Panc1 (cell line): Measurements from ENCODE around the gene CPM. TPM values are rescaled to one million over a fixed set of nuclear protein-coding genes. Genes with fewer than 3 reads are reported as not detected.

Experiments
- ATAC-seq: fragments of 200-7000 bp; cut with Tn5 transposase; 2 replicates; pipeline ENCODE4 v1.9.1; 2020; ENCODE audit warnings: mild to moderate bottlenecking, moderate library complexity
- BruUV-seq: library from RNA; stranded (reverse); fragments of 400-500 nt; replicated peaks from 2 replicates; lab custom pipeline; 2021; lab: Mats Ljungman, UMichigan
- CTCF ChIA-PET: fragments of 300-600 bp; sonication (Branson Sonifier 250); formaldehyde crosslinking; loops from one replicate; lab custom pipeline; 2022; ENCODE audit warnings: antibody characterized with exemption; lab: Charles Lee
- POLR2A ChIA-PET: fragments of 300-600 bp; sonication (Branson Sonifier 250); formaldehyde crosslinking; loops from one replicate; lab custom pipeline; 2022; ENCODE audit warnings: antibody characterized with exemption; lab: Charles Lee
- DNase-seq: peaks from one replicate; pipeline ENCODE4 v3.0.0-alpha.2; 2010; ENCODE audit warnings: low read depth, low spot score
- H3K27ac ChIP-seq: 2 replicates; pipeline ENCODE4 v1.5.1; 2011; ENCODE audit warnings: mild to moderate bottlenecking, low read length, inconsistent platforms
- H3K27me3 ChIP-seq: fragments of 200-500 bp; sonication (Bioruptor generic); 2 replicates; pipeline ENCODE4 v1.6.0; 2014; ENCODE audit warnings: low read length, inconsistent platforms; ENCODE audit not compliant: control insufficient read depth, insufficient read depth
- H3K36me3 ChIP-seq: fragments of 200-500 bp; sonication (Bioruptor generic); 2 replicates; pipeline ENCODE4 v1.5.1; 2014; ENCODE audit warnings: inconsistent platforms, mild to moderate bottlenecking, low read length, moderate library complexity; ENCODE audit not compliant: control insufficient read depth, insufficient read depth
- H3K4me1 ChIP-seq: 2 replicates; pipeline ENCODE4 v1.5.1; 2011; ENCODE audit warnings: inconsistent platforms, mild to moderate bottlenecking, low read length, moderate library complexity; ENCODE audit not compliant: control insufficient read depth, insufficient read depth
- H3K4me3 ChIP-seq, 2 experiments: 2 replicates each; pipeline ENCODE4 v1.5.1; 2011 to 2012; ENCODE audit warnings: low read depth in 2 of 2, low read length in 2 of 2, mild to moderate bottlenecking in 2 of 2, inconsistent platforms in 1 of 2, moderate library complexity in 1 of 2
- H3K9me3 ChIP-seq: fragments of 200-500 bp; sonication (Bioruptor generic); 2 replicates; pipeline ENCODE4 v1.5.1; 2014; ENCODE audit warnings: low read depth, mild to moderate bottlenecking, inconsistent platforms, low read length, moderate library complexity; ENCODE audit not compliant: control insufficient read depth, insufficient read depth
- POLR2AphosphoS5 ChIP-seq: IDR thresholded peaks from 2 replicates; pipeline ENCODE4 v1.6.1; 2012; ENCODE audit warnings: mild to moderate bottlenecking, low read depth, low read length, moderate library complexity
- SIN3A ChIP-seq: IDR thresholded peaks from 2 replicates; pipeline ENCODE4 v1.6.1; 2012; ENCODE audit warnings: low read depth, mild to moderate bottlenecking, low read length, moderate library complexity, borderline replicate concordance; ENCODE audit not compliant: insufficient read depth
- TCF7L2 ChIP-seq: IDR thresholded peaks from 2 replicates; pipeline ENCODE4 v1.6.1; 2011; ENCODE audit warnings: mild to moderate bottlenecking, low read depth, low read length, inconsistent platforms
- in situ Hi-C: cut with HindIII; loops from 2 replicates; pipeline ENCODE4 v1.10.0; 2016; ENCODE audit warnings: low sequenced_read_pairs, low pct_unique_long_range_greater_than_20kb
- intact Hi-C: fragments of 100-400 bp; cut with micrococcal nuclease; formaldehyde crosslinking; loops from one replicate; pipeline ENCODE4 v1.10.0; 2022; ENCODE audit not compliant: unreplicated experiment
- total RNA-seq: library from RNA; stranded (reverse); gene quantifications from one replicate; pipeline ENCODE4 v1.2.1, GENCODE V29; 2021; ENCODE audit not compliant: unreplicated experiment
- TF ChIP-seq, protein P1 (sequence below), 2 experiments: IDR thresholded peaks; 2 replicates each; pipeline ENCODE4 v1.6.1; 2011 to 2012; ENCODE audit warnings: low read depth in 2 of 2, control low read depth in 1 of 2, low read length in 1 of 2, mild to moderate bottlenecking in 1 of 2, moderate library complexity in 1 of 2; ENCODE audit not compliant: insufficient read depth in 1 of 2
- TF ChIP-seq, protein P2 (sequence below): fragments of 450-650 bp; IDR thresholded peaks from 2 replicates; pipeline ENCODE4 v1.5.1; 2017; ENCODE audit warnings: mild to moderate bottlenecking

Gene CPM
- total RNA-seq, 1 experiment from 2014 or later: 11.2 TPM

DNA sequence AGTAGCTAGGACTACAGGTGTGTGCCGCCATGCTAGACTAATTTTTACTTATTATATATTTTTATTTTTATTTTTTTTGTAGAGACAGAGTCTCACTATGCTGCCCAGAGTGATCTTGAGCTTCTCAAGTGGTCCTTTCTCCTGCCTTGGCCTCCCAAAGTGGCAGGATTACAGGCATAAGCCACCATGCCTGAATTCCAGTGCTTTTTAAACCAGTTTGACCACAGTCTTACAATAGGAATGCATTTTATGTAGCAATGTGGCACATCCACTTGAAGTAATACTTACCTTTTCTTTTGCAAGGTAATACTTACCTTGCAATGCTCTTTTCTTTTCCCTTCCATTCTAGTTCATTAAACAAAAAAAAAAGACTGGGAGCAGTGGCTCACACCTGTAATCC lies 38.0 kb upstream of the CPM start:
- POLR2A ChIA-PET: no interaction called here
- intact Hi-C loops: no loop called here
- Histone ChIP-seq H3K27ac (no peak overlapping the region), H3K36me3 (no peaks in the 10 kb centered on the region), H3K4me1 (no peaks in the 10 kb centered on the region), H3K27me3 (no peaks in the 10 kb centered on the region), H3K4me3 (no peak overlapping the region), H3K9me3 (no peaks in the 10 kb centered on the region)
- BruUV-seq: no TSS peak
- ATAC-seq (no peak), DNase-seq (no peak)
- in situ Hi-C loops: no loop called here
- TF ChIP-seq SIN3A: no peak
- no peak for TF ChIP-seq POLR2AphosphoS5
- TF ChIP-seq, protein P1, sequence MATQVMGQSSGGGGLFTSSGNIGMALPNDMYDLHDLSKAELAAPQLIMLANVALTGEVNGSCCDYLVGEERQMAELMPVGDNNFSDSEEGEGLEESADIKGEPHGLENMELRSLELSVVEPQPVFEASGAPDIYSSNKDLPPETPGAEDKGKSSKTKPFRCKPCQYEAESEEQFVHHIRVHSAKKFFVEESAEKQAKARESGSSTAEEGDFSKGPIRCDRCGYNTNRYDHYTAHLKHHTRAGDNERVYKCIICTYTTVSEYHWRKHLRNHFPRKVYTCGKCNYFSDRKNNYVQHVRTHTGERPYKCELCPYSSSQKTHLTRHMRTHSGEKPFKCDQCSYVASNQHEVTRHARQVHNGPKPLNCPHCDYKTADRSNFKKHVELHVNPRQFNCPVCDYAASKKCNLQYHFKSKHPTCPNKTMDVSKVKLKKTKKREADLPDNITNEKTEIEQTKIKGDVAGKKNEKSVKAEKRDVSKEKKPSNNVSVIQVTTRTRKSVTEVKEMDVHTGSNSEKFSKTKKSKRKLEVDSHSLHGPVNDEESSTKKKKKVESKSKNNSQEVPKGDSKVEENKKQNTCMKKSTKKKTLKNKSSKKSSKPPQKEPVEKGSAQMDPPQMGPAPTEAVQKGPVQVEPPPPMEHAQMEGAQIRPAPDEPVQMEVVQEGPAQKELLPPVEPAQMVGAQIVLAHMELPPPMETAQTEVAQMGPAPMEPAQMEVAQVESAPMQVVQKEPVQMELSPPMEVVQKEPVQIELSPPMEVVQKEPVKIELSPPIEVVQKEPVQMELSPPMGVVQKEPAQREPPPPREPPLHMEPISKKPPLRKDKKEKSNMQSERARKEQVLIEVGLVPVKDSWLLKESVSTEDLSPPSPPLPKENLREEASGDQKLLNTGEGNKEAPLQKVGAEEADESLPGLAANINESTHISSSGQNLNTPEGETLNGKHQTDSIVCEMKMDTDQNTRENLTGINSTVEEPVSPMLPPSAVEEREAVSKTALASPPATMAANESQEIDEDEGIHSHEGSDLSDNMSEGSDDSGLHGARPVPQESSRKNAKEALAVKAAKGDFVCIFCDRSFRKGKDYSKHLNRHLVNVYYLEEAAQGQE (IDR thresholded peaks at IDR 0.05; ENCODE audit: insufficient read depth in 1 of 2, low read depth in 2 of 2, low read length in 1 of 2): no peak
- no peak for TF ChIP-seq TCF7L2
- CTCF ChIA-PET: no interaction called here

DNA sequence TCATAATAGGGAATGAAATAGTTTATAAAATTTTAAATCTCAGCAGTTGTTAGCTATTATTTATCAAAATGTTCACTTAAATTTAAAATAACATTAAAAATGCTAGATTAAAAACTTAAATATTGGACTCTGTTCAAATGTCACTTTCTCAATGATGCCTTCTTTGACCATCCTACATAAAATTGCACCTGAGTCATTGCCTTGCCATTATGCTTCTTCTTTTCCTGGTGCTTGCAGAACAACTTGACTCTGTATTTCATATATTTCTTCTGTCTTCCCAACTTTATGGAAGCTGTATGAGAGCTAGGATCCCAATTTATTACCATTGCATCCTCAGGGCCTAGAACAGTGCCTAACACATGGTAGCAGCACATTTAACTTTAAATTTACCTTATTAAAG lies 37.3 kb upstream of the CPM start:
- H3K4me3 ChIP-seq: no peak overlapping the region
- in situ Hi-C loops: no loop called here
- H3K36me3 ChIP-seq: no peaks in the 10 kb centered on the region
- TF ChIP-seq POLR2AphosphoS5 (no peak), SIN3A (no peak), TCF7L2 (no peak)
- TF ChIP-seq, protein P2, sequence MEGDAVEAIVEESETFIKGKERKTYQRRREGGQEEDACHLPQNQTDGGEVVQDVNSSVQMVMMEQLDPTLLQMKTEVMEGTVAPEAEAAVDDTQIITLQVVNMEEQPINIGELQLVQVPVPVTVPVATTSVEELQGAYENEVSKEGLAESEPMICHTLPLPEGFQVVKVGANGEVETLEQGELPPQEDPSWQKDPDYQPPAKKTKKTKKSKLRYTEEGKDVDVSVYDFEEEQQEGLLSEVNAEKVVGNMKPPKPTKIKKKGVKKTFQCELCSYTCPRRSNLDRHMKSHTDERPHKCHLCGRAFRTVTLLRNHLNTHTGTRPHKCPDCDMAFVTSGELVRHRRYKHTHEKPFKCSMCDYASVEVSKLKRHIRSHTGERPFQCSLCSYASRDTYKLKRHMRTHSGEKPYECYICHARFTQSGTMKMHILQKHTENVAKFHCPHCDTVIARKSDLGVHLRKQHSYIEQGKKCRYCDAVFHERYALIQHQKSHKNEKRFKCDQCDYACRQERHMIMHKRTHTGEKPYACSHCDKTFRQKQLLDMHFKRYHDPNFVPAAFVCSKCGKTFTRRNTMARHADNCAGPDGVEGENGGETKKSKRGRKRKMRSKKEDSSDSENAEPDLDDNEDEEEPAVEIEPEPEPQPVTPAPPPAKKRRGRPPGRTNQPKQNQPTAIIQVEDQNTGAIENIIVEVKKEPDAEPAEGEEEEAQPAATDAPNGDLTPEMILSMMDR: no peak
- TF ChIP-seq, protein P1 (IDR thresholded peaks at IDR 0.05; ENCODE audit: insufficient read depth in 1 of 2, low read depth in 2 of 2, low read length in 1 of 2): no peak
- POLR2A ChIA-PET: no interaction called here
- H3K9me3 ChIP-seq: no peaks in the 10 kb centered on the region
- H3K4me1 ChIP-seq: no peaks in the 10 kb centered on the region
- BruUV-seq: no TSS peak
- no peak overlapping the region for H3K27ac ChIP-seq
- ATAC-seq: no peak
- intact Hi-C loops: no loop called here
- H3K27me3 ChIP-seq: no peaks in the 10 kb centered on the region
- CTCF ChIA-PET: no interaction called here
- no peak for DNase-seq
